UCSD-AML1 (cell line): ENCODE measurements around the gene NEK7.
"Not testable (repeated sequence)": the region's sequence is repeated elsewhere in the genome, so short reads cannot be mapped to it uniquely, and the experiment has no call there.

ENCODE experiments used
- DNase-seq: peaks from one replicate; lab custom pipeline; 2025; ENCODE audit not compliant: unreplicated experiment; lab: John Stamatoyannopoulos, UW

The NEK7 gene

GRCh38 chr1:198201956-198202784, 45.4 kb downstream of the NEK7 start:
- DNase-seq, result peak; percentile 6

GRCh38 chr1:198203434-198203833, 46.6 kb downstream of the NEK7 start:
- no peak for DNase-seq

- no peak for DNase-seq
These were observed 48.4 kb downstream of the NEK7 start for GRCh38 chr1:198205016-198205684.

GRCh38 chr1:198206292-198206691, 49.5 kb downstream of the NEK7 start:
- DNase-seq, result no peak

- no peak for DNase-seq
These were observed 54.9 kb downstream of the NEK7 start for GRCh38 chr1:198211696-198212095.

GRCh38 chr1:198212126-198212525, 55.3 kb downstream of the NEK7 start:
- no peak for DNase-seq

GRCh38 chr1:198212675-198213074, 55.9 kb downstream of the NEK7 start:
- DNase-seq, result no peak

- no peak for DNase-seq
These were observed 58.1 kb downstream of the NEK7 start for GRCh38 chr1:198214924-198215323.

- DNase-seq, result no peak
These were observed 63.6 kb downstream of the NEK7 start for GRCh38 chr1:198220428-198220827.

GRCh38 chr1:198227010-198227409, 70.2 kb downstream of the NEK7 start:
- DNase-seq, result not testable (repeated sequence)

- DNase-seq, result not testable (repeated sequence)
These were observed 70.7 kb downstream of the NEK7 start for GRCh38 chr1:198227454-198227853.

GRCh38 chr1:198228925-198229324, 72.1 kb downstream of the NEK7 start:
- peak; percentile 6 for DNase-seq

GRCh38 chr1:198231779-198232178, 75.0 kb downstream of the NEK7 start:
- DNase-seq, result no peak

- DNase-seq, result no peak
These were observed 75.6 kb downstream of the NEK7 start for GRCh38 chr1:198232378-198232777.

- no peak for DNase-seq
These were observed 76.3 kb downstream of the NEK7 start for GRCh38 chr1:198232940-198233675.

- DNase-seq, result peak; percentile 9
These were observed 77.9 kb downstream of the NEK7 start for GRCh38 chr1:198234520-198235251.

- peak; percentile 68 for DNase-seq
These were observed 81.3 kb downstream of the NEK7 start for GRCh38 chr1:198238121-198238520.

GRCh38 chr1:198241553-198241952, 84.8 kb downstream of the NEK7 start:
- DNase-seq, result no peak

GRCh38 chr1:198244772-198245171, 88.0 kb downstream of the NEK7 start:
- DNase-seq, result no peak

- no peak for DNase-seq
These were observed 88.6 kb downstream of the NEK7 start for GRCh38 chr1:198245379-198245778.

- DNase-seq, result no peak
These were observed 89.5 kb downstream of the NEK7 start for GRCh38 chr1:198246337-198246736.
